ENCODE measurements around the gene CFAP119.
A peak's percentile ranks its signal among the peaks of the same experiment; 100 is the strongest.
"Not testable (repeated sequence)": the region's sequence is repeated elsewhere in the genome, so short reads cannot be mapped to it uniquely, and the experiment has no call there.

Gene CFAP119

GRCh38 chr16:30761928-30762902 lies at the start of gene CFAP119, which contains the start of gene RNF40:
TSS of gene CFAP119 (minus strand) at chr16:30762062. CDS start at chr16:30761748, 314 bp downstream.
TSS of gene RNF40 (plus strand) at chr16:30762322. CDS start at chr16:30762546, 224 bp downstream.
- peak; percentile 85 for DNase-seq

DNA sequence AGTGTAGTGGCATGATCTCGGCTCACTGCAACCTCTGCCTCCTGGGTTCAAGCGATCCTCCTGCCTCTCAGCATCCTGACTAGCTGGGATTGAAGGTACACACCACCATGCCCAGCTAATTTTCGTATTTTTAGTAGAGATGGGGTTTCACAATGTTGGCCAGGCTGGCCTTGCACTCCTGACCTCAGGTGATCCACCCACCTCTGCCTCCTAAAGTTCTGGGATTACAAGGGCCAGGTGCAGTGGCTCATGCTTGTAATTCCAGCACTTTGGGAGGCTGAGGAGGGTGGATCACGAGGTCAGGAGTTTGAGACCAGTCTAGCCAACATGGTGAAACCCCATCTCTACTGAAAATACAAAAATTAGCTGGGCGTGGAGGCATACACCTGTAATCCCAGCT lies 47.8 kb upstream of the CFAP119 start:
- DNase-seq: not testable (repeated sequence)

- DNase-seq: not testable (repeated sequence)
Observed at GRCh38 chr16:30808890-30809426, 47.1 kb upstream of the CFAP119 start.

GRCh38 chr16:30808146-30808545 lies 46.3 kb upstream of the CFAP119 start:
- no peak for DNase-seq

GRCh38 chr16:30805370-30806169 lies 43.7 kb upstream of the CFAP119 start:
- DNase-seq: peak; percentile 68

DNA sequence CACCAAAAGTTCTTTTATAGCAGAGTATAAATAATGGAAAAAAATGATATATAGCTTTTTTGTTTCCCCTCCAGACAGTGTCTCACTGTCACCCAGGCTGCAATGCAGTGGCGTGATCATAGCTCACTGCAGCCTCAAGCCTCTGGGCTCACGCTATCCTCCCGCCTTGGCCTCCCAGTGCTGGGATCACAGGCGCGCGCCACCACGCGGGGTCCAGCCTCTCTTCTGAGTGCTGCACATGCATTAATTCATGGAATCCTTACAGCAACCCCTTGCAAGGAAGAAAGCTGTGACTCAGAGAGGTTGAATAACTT lies 43.2 kb upstream of the CFAP119 start:
- DNase-seq: no peak

DNA sequence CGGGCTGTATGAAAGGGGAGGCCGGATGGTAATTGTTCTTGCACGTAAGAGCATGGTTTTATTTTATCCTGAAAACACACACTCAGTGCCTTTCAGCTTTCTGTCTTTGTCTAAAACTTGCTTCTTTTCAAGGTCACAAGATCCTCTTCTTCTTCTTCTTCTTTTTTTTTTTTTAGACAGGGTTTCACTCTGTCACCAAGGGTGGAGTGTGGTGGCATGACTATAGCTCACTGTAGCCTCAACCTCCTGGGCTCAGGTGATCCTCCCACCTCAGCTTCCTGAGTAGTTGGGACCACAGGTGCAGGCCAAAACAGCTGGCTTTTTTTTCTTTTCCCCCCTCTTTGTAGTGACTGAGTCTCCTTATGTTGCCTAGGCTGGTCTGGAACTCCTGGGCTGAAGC lies 41.1 kb upstream of the CFAP119 start:
- no peak for DNase-seq

DNA sequence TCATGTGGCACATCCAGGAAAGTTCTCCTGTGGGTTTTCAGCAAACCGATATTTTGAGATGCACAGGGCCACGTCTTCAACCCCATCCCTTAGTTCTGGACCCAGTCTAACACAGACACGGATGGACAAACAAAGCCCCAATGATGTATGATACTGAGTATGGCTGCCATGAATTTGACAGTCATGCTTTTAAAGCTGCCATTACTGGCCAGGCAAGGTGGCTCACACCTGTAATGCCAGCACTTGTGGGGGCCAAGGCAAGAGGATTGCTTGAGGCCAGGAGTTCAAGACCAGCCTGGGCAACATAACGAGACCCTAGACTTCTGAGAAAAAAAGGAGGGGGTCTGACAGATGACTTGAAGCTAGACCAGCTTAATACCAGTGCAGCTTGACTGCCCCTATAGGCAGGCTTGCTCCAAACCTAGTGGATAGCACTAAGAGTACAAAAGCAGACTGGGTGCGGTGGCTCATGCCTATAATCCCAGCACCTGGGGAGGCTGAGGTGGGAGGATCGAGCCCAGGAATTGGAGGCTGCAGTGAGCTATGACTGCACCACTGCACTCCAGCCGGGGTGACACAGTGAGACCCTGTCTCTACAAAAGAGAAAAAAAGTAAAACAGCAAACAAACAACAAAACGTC lies 35.9 kb upstream of the CFAP119 start:
- no peak for DNase-seq

DNA sequence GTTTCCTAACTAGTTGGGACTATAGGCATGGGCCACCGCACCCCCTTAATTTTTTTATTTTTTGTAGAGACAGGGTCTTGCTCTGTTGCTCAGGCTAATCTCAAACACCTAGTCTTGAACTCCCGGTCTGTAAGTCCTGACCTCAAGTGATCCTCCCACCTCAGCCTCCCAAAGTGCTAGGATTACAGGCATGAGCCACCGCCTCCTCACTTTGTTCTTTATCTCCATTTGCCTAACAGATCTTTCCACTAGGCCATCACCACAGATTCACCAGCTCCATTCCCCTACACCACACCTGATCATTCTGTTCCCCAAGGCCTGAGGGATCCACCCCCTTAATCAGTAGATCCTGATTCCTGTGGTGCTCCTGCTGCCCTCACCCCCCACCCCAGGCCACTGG lies 32.8 kb upstream of the CFAP119 start:
- no peak for DNase-seq

- no peak for DNase-seq
Observed at GRCh38 chr16:30793508-30794069, 31.7 kb upstream of the CFAP119 start.

- DNase-seq: no peak
Observed at GRCh38 chr16:30787613-30788378, 25.9 kb upstream of the CFAP119 start.

DNA sequence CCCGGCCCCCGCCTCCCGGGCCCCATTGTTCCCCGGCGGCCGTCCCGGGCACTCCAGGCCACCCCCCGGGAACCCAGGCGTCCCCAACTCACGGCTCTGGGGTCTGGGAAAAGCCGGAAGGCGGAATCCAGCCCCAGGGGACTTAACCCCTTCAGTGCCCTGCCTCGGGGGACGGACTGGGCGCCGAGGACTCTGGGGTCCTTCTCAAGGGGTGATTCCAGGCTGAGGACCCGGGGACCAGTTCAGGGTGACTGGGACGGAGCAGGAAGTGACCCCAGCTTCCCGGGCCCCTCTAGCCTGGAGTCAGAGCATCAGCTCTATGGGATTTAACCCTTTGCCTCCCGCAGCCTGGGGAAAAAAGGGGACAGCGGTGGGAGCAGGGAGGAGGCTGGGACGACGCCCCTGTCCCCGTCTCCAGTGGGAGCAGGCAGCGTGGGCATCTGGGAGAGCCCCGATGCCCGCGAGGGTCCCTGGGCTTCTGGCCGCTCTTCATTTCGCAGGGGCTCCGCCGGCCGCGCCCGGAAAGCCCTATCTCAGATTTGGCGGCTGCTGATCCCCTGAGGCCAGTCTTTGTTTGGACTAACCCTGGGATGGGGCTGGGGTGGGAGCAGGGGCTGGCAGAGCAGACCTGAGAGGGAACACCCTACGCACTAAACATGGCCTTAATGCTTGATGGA lies 25.2 kb upstream of the CFAP119 start, which contains the start of gene ZNF629:
Gene ZNF629 (minus strand): TSS at position 270 of the 677 bp plus-strand sequence. CDS start 2,723 bp downstream, outside the sequence.
- peak; percentile 44 for DNase-seq

DNA sequence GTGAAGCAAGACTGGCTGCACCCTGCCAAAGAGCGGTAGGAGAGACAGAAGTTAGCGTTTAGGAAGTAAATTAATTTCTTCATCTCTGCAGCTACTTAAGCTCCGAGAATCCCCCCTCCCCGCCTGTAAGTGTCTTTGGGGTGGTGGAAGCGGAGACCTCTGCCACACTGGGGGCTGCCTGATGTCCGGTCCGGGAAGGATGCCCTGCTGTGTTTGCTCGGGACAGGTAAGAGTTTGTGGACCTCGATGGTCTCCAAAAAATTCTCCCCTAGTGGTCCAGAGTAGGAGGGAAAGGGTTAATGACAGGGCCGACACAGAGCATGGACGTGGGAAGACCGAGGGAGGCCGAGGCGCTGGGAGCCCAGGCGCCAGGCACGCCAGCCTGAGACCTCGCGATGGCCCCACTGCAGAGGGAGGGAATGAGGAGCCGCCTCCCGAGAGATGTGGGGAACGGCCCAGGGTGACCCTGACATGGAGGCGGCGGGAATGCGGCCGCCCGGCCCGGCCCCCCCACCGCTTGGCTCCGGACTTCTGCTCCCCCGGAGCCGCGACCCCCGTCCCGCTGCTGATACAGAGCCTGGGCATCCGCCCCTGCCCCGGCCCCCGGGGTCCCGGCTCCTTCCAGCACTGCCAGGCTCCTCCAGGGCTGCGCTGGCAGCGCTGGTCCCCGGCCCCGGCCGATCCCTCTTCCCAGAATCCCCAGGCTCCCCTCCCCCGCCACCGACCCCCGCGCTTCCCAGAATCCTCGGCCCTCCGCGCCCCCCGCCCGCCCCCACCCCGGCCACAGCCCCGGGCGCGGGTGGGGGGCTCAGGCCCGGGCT lies 24.5 kb upstream of the CFAP119 start:
- DNase-seq: no peak

- DNase-seq: no peak
Observed at GRCh38 chr16:30785126-30786106, 23.6 kb upstream of the CFAP119 start.

GRCh38 chr16:30784215-30784614 lies 22.4 kb upstream of the CFAP119 start:
- no peak for DNase-seq

DNA sequence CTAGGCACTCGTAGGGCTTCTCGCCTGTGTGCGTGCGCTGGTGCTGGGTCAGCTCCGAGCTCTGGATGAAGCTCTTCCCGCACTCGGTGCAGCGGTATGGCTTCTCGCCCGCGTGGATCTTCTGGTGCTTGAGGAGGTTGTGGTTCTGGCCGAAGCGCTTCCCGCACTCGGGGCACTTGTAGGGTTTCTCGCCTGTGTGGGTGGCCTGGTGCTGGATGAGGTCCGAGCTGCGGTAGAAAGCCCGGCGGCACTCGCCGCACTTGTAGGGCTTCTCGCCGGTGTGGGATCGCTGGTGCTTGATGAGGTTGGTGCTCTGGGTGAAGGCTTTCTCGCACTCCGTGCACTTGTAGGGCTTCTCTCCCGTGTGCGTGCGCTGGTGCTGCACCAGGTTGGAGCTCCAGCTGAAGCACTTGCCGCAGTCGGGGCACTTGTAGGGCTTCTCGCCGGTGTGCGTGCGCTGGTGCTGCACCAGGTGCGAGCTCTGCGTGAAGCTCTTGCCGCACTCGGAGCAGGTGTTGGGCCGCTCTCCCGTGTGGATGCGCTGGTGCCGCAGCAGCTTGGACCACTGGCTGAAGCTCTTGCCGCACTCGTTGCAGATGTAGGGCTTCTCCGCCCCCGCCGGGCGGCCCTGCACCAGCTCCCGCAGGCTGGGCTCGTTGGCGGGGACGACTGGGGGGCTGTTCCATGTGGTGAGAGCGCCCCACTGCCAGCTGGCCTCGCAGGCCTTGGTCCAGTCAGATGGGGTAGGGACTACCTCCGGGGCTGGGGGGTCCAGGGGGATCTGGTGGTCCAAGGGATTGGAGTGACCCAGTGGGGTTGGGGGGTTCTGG lies 21.6 kb upstream of the CFAP119 start:
- no peak for DNase-seq

DNA sequence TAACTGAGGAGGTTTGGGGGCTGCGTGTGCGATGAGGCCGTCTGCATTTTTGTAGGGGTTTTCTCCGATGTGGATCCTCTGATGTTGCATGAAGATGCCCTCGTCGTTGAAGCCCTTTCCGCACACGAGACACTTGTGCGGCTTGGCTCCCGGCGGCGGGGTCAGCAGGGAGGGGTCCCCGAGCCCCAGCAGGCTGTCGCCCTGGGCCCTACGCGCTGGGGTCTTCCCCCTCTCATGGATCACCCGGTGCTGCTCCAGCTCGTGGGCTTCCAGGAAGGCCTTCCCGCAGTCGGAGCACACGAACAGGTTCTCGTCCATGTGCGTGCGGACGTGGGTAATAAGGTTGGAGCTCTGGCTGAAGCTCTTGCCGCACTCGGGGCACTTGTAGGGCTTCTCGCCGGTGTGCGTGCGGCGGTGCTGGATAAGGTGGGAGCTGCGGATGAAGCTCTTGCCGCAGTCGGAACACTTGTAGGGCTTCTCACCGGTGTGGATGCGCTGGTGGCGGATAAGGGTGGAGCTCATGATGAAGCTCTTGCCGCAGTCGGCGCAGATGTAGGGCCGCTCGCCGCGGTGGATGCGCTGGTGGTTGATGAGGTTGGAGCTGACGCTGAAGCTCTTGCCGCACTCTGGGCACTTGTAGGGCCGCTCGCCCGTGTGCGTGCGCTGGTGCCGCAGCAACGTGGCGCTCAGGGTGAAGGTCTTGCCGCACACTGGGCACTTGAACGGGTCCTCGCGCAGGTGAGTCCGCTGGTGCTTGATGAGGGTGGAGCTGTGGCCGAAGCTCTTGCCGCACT lies 20.8 kb upstream of the CFAP119 start:
- no peak for DNase-seq

All from stimulated activated CD4-positive, alpha-beta T cell treated with anti-CD3 and anti-CD28 coated beads, Interleukin-4, amount 100 ng/mL, for 1 hour (primary cell).